Activated CD8-positive, alpha-beta memory T cell treated with anti-CD3 and anti-CD28 coated beads, Interleukin-2, amount 50 U/mL, for 1 hour (primary cell): ENCODE data around the gene SSU72.

Experiments
- DNase-seq: peaks from one replicate; pipeline ENCODE4 v3.0.0-alpha.2; 2020; ENCODE audit errors: extremely low read depth

SSU72 gene

GRCh38 chr1:1574721-1575537 lies at the start of gene SSU72:
Gene SSU72 (minus strand): TSS chr1:1574863. CDS start chr1:1574557, 306 bp downstream.
- peak; percentile 81 for DNase-seq

- no peak for DNase-seq
These were observed 49.2 kb upstream of the SSU72 start for GRCh38 chr1:1623631-1624442.

GRCh38 chr1:1623181-1623630 lies 48.5 kb upstream of the SSU72 start:
- DNase-seq: no peak

GRCh38 chr1:1622788-1623094 lies 48.1 kb upstream of the SSU72 start:
- DNase-seq: no peak

GRCh38 chr1:1622010-1622787 lies 47.5 kb upstream of the SSU72 start:
- no peak for DNase-seq

GRCh38 chr1:1621173-1622009 lies 46.7 kb upstream of the SSU72 start:
- no peak for DNase-seq

- no peak for DNase-seq
These were observed 45.9 kb upstream of the SSU72 start for GRCh38 chr1:1620433-1621139.

GRCh38 chr1:1619917-1620361 lies 45.3 kb upstream of the SSU72 start:
- no peak for DNase-seq

GRCh38 chr1:1618396-1619068 lies 43.9 kb upstream of the SSU72 start:
- no peak for DNase-seq

- DNase-seq: no peak
These were observed 43.3 kb upstream of the SSU72 start for GRCh38 chr1:1617925-1618324.

GRCh38 chr1:1617516-1617915 lies 42.9 kb upstream of the SSU72 start:
- DNase-seq: no peak

GRCh38 chr1:1616838-1617237 lies 42.2 kb upstream of the SSU72 start:
- DNase-seq: no peak

- DNase-seq: no peak
These were observed 41.6 kb upstream of the SSU72 start for GRCh38 chr1:1616045-1616790.

- peak; percentile 94 for DNase-seq
These were observed 40.8 kb upstream of the SSU72 start, which contains the start of gene MIB2 for GRCh38 chr1:1615256-1616044. Gene MIB2 (plus strand): TSS chr1:1615500. CDS start chr1:1623453, 7,953 bp downstream.

- no peak for DNase-seq
These were observed 40.2 kb upstream of the SSU72 start for GRCh38 chr1:1614954-1615255.

- DNase-seq: peak; percentile 61
These were observed 39.7 kb upstream of the SSU72 start for GRCh38 chr1:1614204-1614953.

GRCh38 chr1:1613509-1614082 lies 38.9 kb upstream of the SSU72 start:
- no peak for DNase-seq

- no peak for DNase-seq
These were observed 37.4 kb upstream of the SSU72 start for GRCh38 chr1:1612104-1612400.
